ENCODE results near the gene CCDC88A. TPM values are rescaled to one million over a fixed set of nuclear protein-coding genes. Genes with fewer than 3 reads are reported as not detected.

CCDC88A gene
- total RNA-seq, 1 experiment from 2014 or later: 84.5 TPM

- no peak overlapping the region for H3K4me3 ChIP-seq (ENCODE audit: low read depth, low read length, poor library complexity, severe bottlenecking)
- no peak overlapping the region for H3K27ac ChIP-seq (ENCODE audit: low read depth, low read length, poor library complexity, severe bottlenecking)
- TF ChIP-seq CTCF (conservative IDR thresholded peaks at IDR 0.05; ENCODE audit: low read depth, low read length) (no peak), EZH2 (IDR thresholded peaks at IDR 0.05; ENCODE audit: borderline replicate concordance, low read depth, low read length, poor library complexity, severe bottlenecking) (no peak)
- intact Hi-C loops (cut with micrococcal nuclease; ENCODE audit: unreplicated experiment): loop anchor here (10.0 kb wide), 1 partner anchor 173 kb away; the partner anchor contains the start of gene MTIF2
- no peak for DNase-seq (ENCODE audit: low spot score)
- no peaks in the 10 kb centered on the region for H3K9me3 ChIP-seq (ENCODE audit: low read depth, low read length, poor library complexity, severe bottlenecking)
- H3K4me1 ChIP-seq (ENCODE audit: insufficient read depth, low read length, poor library complexity, severe bottlenecking): no peaks in the 10 kb centered on the region
- CTCF ChIA-PET: no interaction called here
- POLR2A ChIA-PET (ENCODE audit: low non-redundant PET): no interaction called here
- H3K36me3 ChIP-seq (ENCODE audit: insufficient read depth, low read length, poor library complexity, severe bottlenecking): no peaks in the 10 kb centered on the region
- no TSS peak for BruUV-seq (replicated peaks)
- no peaks in the 10 kb centered on the region for H3K27me3 ChIP-seq (replicated peaks; ENCODE audit: insufficient read depth, low read depth, low read length, poor library complexity)
Observed at GRCh38 chr2:55437515-55438390, 18.1 kb upstream of the CCDC88A start.

GRCh38 chr2:55431982-55432627 lies 12.4 kb upstream of the CCDC88A start:
- Histone ChIP-seq H3K27me3 (replicated peaks; ENCODE audit: insufficient read depth, low read depth, low read length, poor library complexity) (no peaks in the 10 kb centered on the region), H3K27ac (ENCODE audit: low read depth, low read length, poor library complexity, severe bottlenecking) (no peak overlapping the region), H3K36me3 (ENCODE audit: insufficient read depth, low read length, poor library complexity, severe bottlenecking) (no peaks in the 10 kb centered on the region), H3K4me1 (ENCODE audit: insufficient read depth, low read length, poor library complexity, severe bottlenecking) (peaks cover 9% of the 10 kb centered on the region), H3K4me3 (ENCODE audit: low read depth, low read length, poor library complexity, severe bottlenecking) (no peak overlapping the region), H3K9me3 (ENCODE audit: low read depth, low read length, poor library complexity, severe bottlenecking) (no peaks in the 10 kb centered on the region)
- intact Hi-C loops (cut with micrococcal nuclease; ENCODE audit: unreplicated experiment): loop anchor here (10.0 kb wide), 1 partner anchor 167 kb away; the partner anchor contains the start of gene MTIF2
- ChIA-PET POLR2A (ENCODE audit: low non-redundant PET) (no interaction called here), CTCF (interaction anchor here (0.6 kb wide), 1 partner anchor 32 kb away, joined by 3 read pairs; no protein-coding TSS in a partner anchor)
- TF ChIP-seq CTCF (conservative IDR thresholded peaks at IDR 0.05; ENCODE audit: low read depth, low read length) (peak; percentile 73), EZH2 (IDR thresholded peaks at IDR 0.05; ENCODE audit: borderline replicate concordance, low read depth, low read length, poor library complexity, severe bottlenecking) (no peak)
- peak; percentile 46 for DNase-seq (ENCODE audit: low spot score)
- BruUV-seq (replicated peaks): no TSS peak

GRCh38 chr2:55430211-55430975 lies 10.7 kb upstream of the CCDC88A start:
- TF ChIP-seq CTCF (conservative IDR thresholded peaks at IDR 0.05; ENCODE audit: low read depth, low read length) (no peak), EZH2 (IDR thresholded peaks at IDR 0.05; ENCODE audit: borderline replicate concordance, low read depth, low read length, poor library complexity, severe bottlenecking) (no peak)
- no peaks in the 10 kb centered on the region for H3K27me3 ChIP-seq (replicated peaks; ENCODE audit: insufficient read depth, low read depth, low read length, poor library complexity)
- ChIA-PET POLR2A (ENCODE audit: low non-redundant PET) (no interaction called here), CTCF (no interaction called here)
- peaks cover 11% of the 10 kb centered on the region for H3K4me1 ChIP-seq (ENCODE audit: insufficient read depth, low read length, poor library complexity, severe bottlenecking)
- no peaks in the 10 kb centered on the region for H3K36me3 ChIP-seq (ENCODE audit: insufficient read depth, low read length, poor library complexity, severe bottlenecking)
- H3K4me3 ChIP-seq (ENCODE audit: low read depth, low read length, poor library complexity, severe bottlenecking): no peak overlapping the region
- H3K27ac ChIP-seq (ENCODE audit: low read depth, low read length, poor library complexity, severe bottlenecking): no peak overlapping the region
- DNase-seq (ENCODE audit: low spot score): no peak
- BruUV-seq (replicated peaks): no TSS peak
- no peaks in the 10 kb centered on the region for H3K9me3 ChIP-seq (ENCODE audit: low read depth, low read length, poor library complexity, severe bottlenecking)
- intact Hi-C loops (cut with micrococcal nuclease; ENCODE audit: unreplicated experiment): loop anchor here (10.0 kb wide), 1 partner anchor 166 kb away; the partner anchor contains the start of gene MTIF2

Measured in A673 (cell line).